Neutrophil (primary cell): ENCODE data around the gene NRF1.

Experiments used
- H3K27ac ChIP-seq: fragments of 200-600 bp; sonication (generic); 2 replicates; pipeline ENCODE4 v1.5.1; 2016; ENCODE audit warnings: mild to moderate bottlenecking, moderate library complexity
- H3K27me3 ChIP-seq: fragments of 200-600 bp; sonication (generic); 2 replicates; pipeline ENCODE4 v1.6.0; 2016; ENCODE audit warnings: mild to moderate bottlenecking
- H3K36me3 ChIP-seq: fragments of 200-600 bp; sonication (generic); 2 replicates; pipeline ENCODE4 v1.5.1; 2017
- H3K4me1 ChIP-seq, 2 experiments: fragments of 200-600 bp in 1 of 2; sonication (generic) in 1 of 2; 1 replicate in 1 of 2; 2 replicates in 1 of 2; pipeline versions ENCODE4 v1.5.1 to v1.6.1; 2013 to 2016; ENCODE audit warnings: low read depth in 1 of 2, low read length in 1 of 2, mild to moderate bottlenecking in 1 of 2, moderate library complexity in 1 of 2; ENCODE audit not compliant: control insufficient read depth in 1 of 2, insufficient read depth in 1 of 2
- H3K4me3 ChIP-seq, 2 experiments: fragments of 200-600 bp in 1 of 2; sonication (generic) in 1 of 2; 1 replicate in 1 of 2; 2 replicates in 1 of 2; pipeline ENCODE4 v1.5.1; 2013 to 2016; ENCODE audit warnings: low read depth in 1 of 2, low read length in 1 of 2, mild to moderate bottlenecking in 1 of 2, moderate library complexity in 1 of 2
- H3K9me3 ChIP-seq: fragments of 200-600 bp; sonication (generic); 2 replicates; pipeline ENCODE4 v1.5.1; 2016
- TF ChIP-seq, protein P1 (sequence below): fragments of 200-600 bp; sonication (generic); IDR thresholded peaks from 2 replicates; pipeline ENCODE4 v1.5.1; 2016; ENCODE audit warnings: antibody characterized with exemption

NRF1 gene

DNA sequence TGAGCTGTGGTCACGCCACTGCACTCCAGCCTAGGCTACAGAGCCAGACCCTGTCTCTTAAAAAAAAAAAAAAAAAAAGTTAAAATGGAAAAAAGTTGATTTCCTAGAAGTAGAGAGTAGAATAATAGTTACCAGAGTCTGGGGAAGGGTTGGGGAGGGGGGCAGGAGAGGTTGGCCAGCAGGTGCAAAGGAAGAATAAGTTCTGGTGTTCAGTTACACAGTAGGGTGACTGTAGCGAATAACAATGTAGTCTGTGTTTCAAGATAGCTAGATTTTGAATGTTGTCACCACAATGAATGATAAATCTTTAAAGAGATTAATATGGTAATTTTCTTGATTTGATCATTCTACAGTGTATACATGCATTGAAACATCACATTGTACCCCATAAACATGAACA is 142.9 kb downstream of the NRF1 start:
- Histone ChIP-seq H3K4me3 (no peak overlapping the region), H3K27me3 (no peaks in the 10 kb centered on the region), H3K36me3 (peaks cover 54% of the 10 kb centered on the region), H3K27ac (no peak overlapping the region), H3K9me3 (no peaks in the 10 kb centered on the region), H3K4me1 (no peaks in the 10 kb centered on the region)
- TF ChIP-seq, protein P1, sequence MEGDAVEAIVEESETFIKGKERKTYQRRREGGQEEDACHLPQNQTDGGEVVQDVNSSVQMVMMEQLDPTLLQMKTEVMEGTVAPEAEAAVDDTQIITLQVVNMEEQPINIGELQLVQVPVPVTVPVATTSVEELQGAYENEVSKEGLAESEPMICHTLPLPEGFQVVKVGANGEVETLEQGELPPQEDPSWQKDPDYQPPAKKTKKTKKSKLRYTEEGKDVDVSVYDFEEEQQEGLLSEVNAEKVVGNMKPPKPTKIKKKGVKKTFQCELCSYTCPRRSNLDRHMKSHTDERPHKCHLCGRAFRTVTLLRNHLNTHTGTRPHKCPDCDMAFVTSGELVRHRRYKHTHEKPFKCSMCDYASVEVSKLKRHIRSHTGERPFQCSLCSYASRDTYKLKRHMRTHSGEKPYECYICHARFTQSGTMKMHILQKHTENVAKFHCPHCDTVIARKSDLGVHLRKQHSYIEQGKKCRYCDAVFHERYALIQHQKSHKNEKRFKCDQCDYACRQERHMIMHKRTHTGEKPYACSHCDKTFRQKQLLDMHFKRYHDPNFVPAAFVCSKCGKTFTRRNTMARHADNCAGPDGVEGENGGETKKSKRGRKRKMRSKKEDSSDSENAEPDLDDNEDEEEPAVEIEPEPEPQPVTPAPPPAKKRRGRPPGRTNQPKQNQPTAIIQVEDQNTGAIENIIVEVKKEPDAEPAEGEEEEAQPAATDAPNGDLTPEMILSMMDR = no peak

DNA sequence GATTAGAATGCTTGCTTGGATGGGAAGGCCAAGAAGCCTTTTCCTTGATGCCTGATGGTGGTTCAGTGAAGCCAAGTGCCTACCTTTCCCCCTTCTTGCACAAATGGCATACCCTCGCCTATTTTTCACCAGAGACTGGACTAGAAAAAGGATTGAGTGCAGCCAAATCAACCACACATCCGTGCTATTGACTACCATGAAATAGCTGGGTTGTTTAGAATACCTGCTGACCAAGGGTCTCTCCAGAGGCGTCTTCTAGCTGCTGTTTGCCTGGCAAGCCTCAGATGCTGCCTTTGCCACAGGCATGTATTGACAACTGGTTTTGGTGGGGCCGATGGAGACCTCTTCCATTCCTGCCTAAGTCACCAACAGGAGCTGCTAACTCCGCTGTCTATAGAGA is 146.5 kb downstream of the NRF1 start:
- TF ChIP-seq, protein P1 = no peak
- H3K27ac ChIP-seq = no peak overlapping the region
- H3K4me3 ChIP-seq = no peak overlapping the region
- H3K36me3 ChIP-seq = peaks cover 37% of the 10 kb centered on the region
- H3K4me1 ChIP-seq = no peaks in the 10 kb centered on the region
- no peaks in the 10 kb centered on the region for H3K9me3 ChIP-seq
- no peaks in the 10 kb centered on the region for H3K27me3 ChIP-seq

DNA sequence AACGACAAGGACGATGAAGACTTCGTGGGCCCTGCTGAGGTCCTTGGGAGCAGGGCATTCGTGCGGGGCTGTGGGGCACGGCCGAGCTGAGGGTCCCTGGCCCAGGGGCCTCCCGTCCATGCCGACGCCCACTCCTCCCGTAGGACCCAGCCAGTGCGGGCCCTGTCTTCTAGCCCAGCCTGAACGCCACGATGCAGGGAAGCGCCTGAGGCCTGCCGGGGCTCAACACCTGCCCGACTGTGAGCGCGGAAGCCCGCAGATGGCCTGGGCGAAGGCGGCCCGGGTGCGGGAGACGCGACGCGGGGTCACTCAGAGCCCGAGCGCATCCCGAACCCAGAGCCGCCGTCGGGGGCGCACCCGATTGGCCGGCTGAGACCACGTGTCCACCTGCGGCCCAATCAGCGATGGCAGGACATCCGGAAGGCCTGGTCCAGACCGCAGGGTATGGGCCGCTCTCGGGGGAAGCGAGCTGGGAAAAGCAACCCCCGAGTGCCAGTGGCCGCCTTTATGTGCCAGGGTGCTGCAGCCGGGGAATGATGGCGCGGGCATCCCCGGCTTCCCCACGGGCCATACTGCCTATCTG is 151.0 kb downstream of the NRF1 start:
- no peaks in the 10 kb centered on the region for H3K9me3 ChIP-seq
- H3K27me3 ChIP-seq = no peaks in the 10 kb centered on the region
- no peak overlapping the region for H3K4me3 ChIP-seq
- TF ChIP-seq, protein P1 = no peak
- H3K4me1 ChIP-seq = peaks cover 0 to 4% of the 10 kb centered on the region in 2 experiments
- peaks cover 3% of the 10 kb centered on the region for H3K36me3 ChIP-seq
- no peak overlapping the region for H3K27ac ChIP-seq

GRCh38 chr7:129764247-129765084 is 152.9 kb downstream of the NRF1 start:
- Histone ChIP-seq H3K4me1 (peaks cover 0 to 5% of the 10 kb centered on the region in 2 experiments), H3K27me3 (peaks cover 5% of the 10 kb centered on the region)

DNA sequence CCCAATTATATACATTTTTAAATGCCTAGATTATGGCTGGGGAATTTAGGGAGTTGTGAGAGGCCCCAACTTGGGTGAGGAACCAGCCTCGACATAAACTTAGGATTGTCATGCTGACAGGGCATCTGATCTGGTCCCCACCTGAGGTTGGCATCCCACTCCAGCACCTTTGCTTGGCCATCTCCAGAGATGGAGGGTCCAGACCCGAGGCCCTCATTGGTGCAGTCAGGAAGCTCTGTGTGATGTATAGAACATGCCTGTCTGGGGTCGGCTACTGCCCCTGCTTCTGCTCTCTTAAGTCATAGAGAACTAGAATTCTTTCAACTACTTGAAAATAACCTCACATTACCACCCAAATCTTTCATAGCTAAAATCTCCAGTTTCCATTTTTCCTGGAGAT is 153.8 kb downstream of the NRF1 start:
- TF ChIP-seq, protein P1 = no peak
- peaks cover 14% of the 10 kb centered on the region for H3K27me3 ChIP-seq
- H3K9me3 ChIP-seq = no peaks in the 10 kb centered on the region
- no peak overlapping the region for H3K27ac ChIP-seq
- no peak overlapping the region for H3K4me3 ChIP-seq
- H3K36me3 ChIP-seq = no peaks in the 10 kb centered on the region
- H3K4me1 ChIP-seq = peaks cover 0 to 5% of the 10 kb centered on the region in 2 experiments

More at GRCh38 chr7:129764247-129765084, 152.9 kb downstream of the NRF1 start:
- Histone ChIP-seq H3K27ac (no peak overlapping the region), H3K9me3 (no peaks in the 10 kb centered on the region), H3K36me3 (no peaks in the 10 kb centered on the region), H3K4me3 (no peak overlapping the region)
- TF ChIP-seq, protein P1 = no peak
